Fibroblast of lung (primary cell): ENCODE measurements around the gene NBPF4.
"Not testable (repeated sequence)": the region's sequence is repeated elsewhere in the genome, so short reads cannot be mapped to it uniquely, and the experiment has no call there.

Experiments used
- EZH2 ChIP-seq: IDR thresholded peaks from 2 replicates; pipeline ENCODE4 v1.5.1; 2012; ENCODE audit warnings: low read length, control low read depth, mild to moderate bottlenecking; ENCODE audit errors: missing control alignments
- TF ChIP-seq, protein P1 (sequence below), 2 donors: IDR thresholded peaks in 1 of 2; conservative IDR thresholded peaks in 1 of 2; 1 replicate in 1 of 2; 2 replicates in 1 of 2; pipeline ENCODE4 v1.5.1; 2011 to 2012; ENCODE audit warnings: low read length in 2 of 2, control low read depth in 1 of 2, inconsistent platforms in 1 of 2, low read depth in 1 of 2, mild to moderate bottlenecking in 1 of 2

DNA sequence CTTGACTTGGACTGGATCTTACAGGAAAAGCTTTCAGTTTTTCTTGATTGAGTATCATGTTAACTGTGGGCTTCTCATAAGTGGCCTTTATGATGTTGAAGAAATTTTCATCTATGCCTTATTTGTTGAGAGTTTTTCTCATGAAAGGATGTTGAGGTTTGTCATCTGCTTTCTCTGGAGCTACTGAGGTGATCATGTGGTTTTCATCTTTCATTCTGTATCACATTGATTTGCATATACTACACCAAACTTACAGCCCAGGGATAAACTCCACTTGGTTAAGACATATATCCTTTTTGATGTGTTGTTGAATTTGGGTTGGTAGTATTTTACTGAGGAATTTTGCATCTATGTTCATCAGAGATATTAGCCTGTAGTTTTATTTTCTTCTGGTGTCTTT lies 11.6 kb upstream of the NBPF4 start:
- TF ChIP-seq, protein P1, sequence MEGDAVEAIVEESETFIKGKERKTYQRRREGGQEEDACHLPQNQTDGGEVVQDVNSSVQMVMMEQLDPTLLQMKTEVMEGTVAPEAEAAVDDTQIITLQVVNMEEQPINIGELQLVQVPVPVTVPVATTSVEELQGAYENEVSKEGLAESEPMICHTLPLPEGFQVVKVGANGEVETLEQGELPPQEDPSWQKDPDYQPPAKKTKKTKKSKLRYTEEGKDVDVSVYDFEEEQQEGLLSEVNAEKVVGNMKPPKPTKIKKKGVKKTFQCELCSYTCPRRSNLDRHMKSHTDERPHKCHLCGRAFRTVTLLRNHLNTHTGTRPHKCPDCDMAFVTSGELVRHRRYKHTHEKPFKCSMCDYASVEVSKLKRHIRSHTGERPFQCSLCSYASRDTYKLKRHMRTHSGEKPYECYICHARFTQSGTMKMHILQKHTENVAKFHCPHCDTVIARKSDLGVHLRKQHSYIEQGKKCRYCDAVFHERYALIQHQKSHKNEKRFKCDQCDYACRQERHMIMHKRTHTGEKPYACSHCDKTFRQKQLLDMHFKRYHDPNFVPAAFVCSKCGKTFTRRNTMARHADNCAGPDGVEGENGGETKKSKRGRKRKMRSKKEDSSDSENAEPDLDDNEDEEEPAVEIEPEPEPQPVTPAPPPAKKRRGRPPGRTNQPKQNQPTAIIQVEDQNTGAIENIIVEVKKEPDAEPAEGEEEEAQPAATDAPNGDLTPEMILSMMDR (conservative IDR thresholded peaks at IDR 0.05 in 1 of 2, IDR thresholded peaks at IDR 0.05 in 1 of 2; ENCODE audit: low read depth in 1 of 2, low read length in 2 of 2): not testable (repeated sequence)
- not testable (repeated sequence) for TF ChIP-seq EZH2
